ENCODE data around the gene LRRC56.

LRRC56 gene

DNA sequence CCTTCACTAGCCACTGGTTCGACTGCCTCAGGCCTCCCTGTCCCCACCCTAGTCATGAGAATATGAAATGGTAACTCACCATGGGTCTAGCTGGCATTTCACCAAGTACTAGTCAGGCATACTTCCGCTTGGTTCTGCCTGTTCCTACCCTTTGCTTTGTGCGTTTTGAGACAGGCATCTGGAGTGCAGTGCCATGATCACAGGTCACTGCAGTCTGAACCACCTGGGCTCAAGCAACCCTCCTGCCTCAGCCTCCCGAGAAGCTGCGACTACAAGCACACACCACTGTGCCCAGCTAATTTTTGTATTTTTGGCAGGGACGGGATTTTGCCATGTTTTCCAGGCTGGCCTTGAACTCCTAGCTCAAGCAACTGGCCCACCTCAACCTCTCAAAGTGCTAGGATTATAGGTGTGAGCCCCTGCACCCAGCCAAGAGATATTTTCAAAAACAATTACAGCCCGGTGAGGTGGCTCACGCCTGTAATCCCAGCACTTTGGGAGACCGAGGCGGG, 16.1 kb upstream of the LRRC56 start:
- DNase-seq (ENCODE audit: low read depth in 3 of 3), result no peak

DNA sequence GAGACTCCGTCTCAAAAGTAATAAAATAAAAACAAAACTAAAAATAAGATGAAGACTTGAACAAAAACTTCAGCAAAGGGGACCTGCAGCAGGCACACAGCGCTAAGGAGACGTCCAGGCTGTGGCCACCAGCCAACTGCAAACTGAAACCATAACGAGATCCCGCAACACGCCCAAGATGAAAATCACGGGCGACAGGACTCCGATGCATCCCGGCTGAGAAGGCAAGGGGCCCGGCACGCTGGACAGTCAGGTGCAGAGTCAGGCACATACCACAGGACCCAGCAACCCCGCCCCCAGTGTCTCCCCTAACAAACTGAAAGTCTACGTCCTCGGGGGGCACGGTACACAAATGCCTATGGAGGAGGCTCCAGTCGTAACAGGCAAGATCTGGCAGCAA, 11.1 kb upstream of the LRRC56 start:
- DNase-seq (ENCODE audit: low read depth in 3 of 3), result no peak

DNA sequence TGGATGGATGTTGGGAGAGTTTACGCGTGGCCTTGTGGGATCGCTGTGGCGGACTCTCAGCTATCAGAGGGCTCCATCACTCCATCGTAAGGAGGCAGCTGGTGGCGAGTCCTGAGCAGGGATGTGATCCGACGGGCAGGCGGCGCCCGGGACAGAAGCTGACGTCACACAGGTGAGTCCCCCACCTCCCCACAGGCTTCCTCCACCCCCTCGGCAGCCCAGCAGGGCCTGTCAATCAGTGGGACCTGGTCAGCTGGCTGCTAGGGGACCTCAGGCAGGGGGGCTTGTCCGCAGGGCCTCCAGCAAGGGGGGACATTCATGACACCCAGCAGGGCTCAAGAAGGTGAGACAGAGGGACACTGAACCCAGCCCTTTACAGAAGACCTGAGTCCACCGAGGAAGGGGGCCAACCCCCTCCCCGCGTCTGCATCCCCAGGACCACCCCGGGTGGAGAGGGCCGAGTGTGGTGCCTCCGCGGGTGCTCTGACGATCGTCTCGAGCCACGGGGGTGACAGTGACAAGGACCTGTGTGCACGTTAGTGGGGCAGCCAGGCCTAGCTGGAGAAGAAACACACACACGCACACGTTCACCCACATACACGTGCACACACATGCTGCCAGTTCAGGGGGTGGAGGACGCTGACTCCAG, 9.0 kb upstream of the LRRC56 start:
- DNase-seq (ENCODE audit: low read depth in 3 of 3), result no peak

DNA sequence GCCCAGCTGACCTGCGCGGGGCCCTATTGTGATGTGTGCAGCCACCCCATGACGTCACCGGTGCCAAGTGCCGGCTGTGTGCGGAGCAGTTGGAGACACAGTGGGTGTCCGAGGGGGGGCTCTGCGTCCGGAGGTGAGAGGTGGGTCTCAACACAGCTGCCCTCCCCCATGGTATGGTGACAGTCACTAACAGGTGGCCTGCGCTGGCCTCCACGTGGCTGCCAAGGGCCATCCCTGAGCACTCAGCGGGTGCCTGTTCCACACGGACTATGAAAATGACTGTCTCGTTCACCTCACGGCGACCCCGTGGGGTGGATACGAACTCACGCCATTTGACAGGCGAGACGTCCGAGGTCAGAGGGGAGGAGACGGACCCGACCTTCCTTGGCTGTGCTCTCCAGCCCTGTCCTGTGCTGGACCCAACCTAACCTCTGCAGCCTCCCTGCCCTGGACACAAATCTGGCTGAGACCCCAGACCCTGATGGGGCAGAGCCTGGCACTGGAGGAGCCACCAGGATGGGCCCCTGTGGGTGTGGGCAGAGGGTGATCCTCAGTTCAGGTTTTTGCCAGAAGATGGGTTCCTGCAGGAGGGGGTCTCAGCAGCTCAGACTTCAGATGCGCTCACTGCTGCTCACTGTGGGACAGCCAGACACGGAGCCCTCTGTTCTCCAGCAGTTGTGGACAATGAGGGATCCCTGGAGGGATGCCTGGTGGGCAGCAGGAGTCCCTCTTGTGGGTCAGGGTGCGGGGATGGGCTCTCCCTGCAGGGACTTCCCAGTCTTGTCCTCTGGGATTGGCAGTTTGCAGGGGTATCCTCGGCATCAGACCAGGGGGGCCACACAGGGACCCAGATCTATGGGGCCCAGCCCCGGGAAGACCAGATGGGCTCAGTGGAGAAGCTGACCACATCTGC, 8.3 kb upstream of the LRRC56 start:
- DNase-seq (ENCODE audit: low read depth in 3 of 3), result no peak

DNA sequence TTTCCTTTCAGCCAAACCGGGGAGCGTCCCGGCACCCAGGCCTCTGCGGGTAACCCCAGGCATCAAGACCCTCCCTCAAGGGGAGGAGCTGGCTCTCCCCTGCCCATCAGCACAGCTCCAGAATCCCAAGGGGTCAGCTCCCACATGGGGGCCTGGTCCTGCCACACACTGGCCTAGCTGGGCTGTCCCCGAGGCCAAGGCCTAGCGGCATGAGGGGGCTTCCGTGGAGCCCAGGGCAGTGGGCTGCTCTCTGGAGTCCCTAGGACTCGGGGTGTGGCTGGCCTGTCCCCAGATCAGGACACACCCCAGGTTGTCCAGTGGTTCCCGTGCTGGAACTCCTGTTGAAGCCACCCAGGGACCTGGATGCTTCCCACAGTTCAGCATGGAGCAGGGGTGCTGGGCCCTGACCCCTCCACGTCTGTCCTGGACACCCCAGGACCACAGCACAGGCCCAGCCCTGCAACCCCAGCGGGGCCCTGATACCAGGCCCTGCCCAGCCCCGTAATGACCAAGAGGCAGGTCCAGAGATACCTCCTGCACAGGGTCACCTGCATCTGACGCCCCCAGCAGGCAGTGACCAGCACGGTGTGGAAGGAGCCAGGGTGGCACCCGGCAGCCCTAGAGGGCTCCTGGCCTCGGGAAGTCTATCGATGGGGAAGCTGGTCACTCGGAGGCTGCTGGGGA, 7.5 kb upstream of the LRRC56 start:
- DNase-seq (ENCODE audit: low read depth in 3 of 3), result no peak

DNA sequence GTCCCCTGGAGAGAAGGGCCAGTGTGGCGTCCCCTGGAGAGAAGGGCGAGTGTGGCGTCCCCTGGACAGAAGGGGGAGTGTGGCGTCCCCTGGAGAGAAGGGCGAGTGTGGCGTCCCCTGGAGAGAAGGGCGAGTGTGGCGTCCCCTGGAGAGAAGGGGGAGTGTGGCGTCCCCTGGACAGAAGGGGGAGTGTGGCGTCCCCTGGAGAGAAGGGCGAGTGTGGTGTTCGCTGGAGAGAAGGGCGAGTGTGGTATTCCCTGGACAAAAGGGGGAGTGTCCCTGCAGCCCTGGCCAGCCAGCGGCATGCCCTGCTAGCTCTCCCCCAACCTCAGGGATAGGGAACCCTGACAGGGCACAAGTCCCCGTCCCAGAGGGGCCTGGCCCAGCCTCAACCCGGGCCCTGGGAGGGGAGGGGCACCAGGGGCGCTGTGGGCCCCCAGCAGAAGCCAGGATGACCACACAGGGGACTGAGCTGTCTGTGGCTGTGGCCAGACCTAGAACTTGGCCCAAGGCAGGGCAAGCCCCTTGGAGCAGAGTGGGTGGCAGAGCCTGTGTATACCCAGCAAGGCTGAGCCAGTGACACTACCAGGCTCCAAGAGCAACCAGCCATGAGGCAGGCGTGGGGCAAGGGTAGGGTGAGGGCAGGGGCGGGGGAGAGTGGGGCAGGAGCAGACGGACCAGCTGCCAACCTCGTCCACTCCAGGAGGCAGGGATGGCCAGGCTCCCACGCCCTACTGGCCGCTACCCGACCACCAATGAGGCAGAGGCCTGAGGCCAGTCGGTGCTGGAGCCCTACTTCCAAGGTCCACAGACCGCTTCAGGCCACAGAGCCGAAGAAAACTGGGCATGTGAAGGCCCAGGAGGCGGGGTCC, 6.1 kb upstream of the LRRC56 start:
- no peak for DNase-seq (ENCODE audit: low read depth in 3 of 3)

DNA sequence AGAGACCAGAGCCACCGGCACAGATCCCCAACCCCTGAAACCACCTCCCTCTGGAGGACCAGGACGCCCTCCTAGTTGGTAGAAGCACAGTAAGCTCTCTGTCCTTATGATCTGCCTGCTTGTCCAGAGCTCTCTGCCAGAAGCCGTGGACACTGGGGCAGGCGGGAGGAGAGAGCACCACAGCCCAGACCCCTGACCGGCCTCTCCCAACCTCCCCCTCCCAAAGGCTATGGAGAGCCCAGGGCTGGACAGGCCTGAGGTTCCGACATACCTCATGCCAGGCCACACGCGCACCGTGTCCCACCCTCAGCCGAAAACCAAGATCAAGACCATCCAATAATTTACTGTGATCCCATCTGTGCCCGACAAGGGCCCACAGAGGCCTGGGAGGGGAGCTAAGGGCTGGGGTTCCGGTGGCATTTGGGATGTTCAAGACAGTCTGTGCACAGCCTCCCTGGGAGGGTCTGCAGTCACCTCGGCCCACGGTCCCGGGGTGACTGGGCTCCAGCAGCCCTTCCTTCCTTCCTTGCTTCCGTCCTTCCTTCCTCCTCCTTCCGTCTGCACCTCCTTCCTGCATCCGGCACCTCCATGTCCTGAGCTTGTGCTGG, 5.3 kb upstream of the LRRC56 start:
- no peak for DNase-seq (ENCODE audit: low read depth in 3 of 3)

DNA sequence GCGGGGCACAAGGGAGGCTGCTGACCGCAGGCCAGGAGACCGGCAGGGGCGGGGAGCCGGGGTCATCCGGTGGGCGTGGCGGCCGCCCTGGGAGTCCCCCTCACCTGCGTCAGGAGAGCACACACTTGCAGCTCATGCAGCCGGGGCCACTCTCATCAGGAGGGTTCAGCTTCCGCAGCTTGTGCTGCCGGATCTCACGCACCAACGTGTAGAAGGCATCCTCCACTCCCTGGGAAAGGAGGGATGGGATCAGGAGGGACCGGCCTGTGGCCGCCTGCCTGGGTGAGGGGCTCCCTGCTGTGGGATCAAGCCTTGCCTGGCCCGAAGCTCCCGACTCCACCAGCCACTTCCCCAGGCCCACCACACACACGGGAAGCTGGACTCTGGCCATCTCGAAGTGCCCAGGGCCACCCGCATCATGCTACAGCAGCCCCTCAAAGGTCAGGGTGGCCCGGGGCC, 4.8 kb upstream of the LRRC56 start:
- DNase-seq (ENCODE audit: low read depth in 3 of 3), result no peak

DNA sequence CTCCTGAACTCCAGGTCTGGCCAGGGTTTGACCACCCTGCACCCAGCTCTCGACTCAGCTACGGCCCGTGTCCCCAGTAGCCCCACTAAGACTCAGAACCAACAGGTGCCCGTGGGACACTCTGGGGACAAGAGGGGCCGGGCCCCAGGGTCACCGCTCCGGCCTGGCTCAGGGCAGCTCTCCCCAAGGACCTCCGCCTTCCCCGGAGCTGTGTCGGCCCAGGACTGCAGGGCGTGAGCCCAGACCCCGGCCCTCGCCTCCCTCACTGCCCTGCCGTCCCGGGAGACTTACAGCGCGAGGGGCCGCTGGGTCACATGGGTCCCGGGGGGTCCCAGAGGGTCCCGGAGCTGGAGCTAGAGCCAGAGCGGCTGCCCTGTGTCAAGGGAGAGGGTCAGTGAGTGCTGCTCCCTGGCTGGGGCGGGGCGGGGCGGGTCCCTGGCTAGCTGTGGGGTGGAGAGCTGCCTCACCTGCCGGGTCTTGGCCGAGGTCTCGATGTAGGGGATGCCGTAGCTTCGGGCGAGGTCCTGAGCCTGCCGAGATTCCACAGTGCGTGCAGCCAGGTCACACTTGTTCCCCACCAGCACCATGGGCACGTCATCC, 4.2 kb upstream of the LRRC56 start:
- no peak for DNase-seq (ENCODE audit: low read depth in 3 of 3)

DNA sequence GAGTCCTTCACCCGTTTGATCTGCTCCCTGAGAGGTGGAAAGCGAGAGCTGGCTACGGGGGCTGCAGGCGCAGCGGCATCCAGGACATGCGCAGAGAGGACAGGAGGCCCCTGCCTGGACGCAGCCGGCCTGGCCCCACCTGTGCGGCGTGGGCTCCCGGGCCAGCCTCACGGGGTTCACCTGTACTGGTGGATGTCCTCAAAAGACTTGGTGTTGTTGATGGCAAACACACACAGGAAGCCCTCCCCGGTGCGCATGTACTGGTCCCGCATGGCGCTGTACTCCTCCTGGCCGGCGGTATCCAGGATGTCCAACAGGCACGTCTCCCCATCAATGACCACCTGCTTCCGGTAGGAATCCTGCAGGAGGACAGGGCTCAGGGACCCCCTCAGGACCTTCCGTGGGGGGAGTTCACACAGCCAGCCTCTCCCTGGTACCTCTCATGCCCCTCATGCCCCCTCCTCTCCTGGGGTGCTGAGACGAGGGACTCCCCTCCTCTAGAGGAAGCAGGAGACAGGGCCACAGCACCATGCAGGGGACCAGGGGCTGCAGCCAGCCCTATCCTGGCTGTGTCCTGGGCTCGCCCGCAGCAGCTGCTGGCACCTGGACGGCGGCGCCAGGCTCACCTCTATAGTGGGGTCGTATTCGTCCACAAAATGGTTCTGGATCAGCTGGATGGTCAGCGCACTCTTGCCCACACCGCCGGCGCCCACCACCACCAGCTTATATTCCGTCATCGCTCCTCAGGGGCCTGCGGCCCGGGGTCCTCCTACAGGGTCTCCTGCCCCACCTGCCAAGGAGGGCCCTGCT, 3.5 kb upstream of the LRRC56 start:
- DNase-seq (ENCODE audit: low read depth in 3 of 3), result no peak

DNA sequence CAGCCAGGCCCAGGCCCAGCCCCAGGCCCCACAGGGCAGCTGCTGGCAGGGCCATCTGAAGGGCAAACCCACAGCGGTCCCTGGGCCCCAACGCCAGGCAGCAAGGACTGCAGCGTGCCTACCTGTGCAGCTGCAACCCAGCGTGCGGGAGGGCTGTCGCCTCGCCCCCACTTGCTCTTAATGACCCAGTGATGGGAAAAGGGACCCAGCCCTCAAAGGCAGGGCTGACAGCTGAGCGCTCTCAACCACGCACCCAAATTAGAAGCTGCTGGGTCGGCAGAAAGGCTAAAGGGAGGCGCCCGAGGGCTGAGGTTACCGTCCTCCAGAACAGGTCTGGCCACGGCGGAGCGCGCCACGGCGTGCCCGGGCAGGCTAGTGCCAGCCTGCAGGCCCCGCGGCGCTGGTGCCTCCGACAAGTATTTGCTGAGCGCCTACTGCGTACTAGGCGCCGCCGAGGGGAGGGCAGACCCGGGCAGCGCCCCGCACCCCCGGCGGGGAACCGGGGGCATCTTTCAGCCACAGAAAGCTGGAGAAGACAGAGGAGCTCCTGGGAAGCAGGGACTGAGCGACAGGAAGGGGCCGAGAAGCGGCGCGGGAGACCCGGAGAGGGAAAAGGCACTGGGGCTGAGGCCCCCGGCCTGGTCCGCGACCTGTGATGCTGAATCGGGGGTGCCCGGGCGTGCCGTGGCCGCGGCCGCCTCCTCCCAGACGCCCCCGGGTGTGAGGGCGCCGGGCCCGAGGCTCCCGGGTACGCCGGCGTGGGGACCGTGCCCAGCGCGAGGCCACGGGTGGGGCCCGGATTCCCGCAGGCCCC, 2.7 kb upstream of the LRRC56 start:
- no peak for DNase-seq (ENCODE audit: low read depth in 3 of 3)

DNA sequence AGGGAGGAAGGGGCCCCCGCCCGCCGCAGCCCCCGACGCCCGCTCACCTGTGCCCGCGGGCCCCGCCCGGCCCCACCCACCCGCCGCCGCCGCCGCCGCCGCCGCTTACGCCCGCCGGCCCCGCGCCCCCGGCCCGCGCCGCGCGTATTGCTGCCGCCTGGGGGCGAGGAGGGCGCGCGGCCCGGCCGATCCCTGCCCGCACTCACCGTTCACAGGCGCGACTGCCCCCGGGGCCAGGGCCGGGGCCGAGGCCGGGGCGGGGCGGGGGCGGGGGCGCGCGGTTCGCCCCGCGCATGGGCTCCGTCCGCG, 2.2 kb upstream of the LRRC56 start:
- no peak for DNase-seq (ENCODE audit: low read depth in 3 of 3)

DNA sequence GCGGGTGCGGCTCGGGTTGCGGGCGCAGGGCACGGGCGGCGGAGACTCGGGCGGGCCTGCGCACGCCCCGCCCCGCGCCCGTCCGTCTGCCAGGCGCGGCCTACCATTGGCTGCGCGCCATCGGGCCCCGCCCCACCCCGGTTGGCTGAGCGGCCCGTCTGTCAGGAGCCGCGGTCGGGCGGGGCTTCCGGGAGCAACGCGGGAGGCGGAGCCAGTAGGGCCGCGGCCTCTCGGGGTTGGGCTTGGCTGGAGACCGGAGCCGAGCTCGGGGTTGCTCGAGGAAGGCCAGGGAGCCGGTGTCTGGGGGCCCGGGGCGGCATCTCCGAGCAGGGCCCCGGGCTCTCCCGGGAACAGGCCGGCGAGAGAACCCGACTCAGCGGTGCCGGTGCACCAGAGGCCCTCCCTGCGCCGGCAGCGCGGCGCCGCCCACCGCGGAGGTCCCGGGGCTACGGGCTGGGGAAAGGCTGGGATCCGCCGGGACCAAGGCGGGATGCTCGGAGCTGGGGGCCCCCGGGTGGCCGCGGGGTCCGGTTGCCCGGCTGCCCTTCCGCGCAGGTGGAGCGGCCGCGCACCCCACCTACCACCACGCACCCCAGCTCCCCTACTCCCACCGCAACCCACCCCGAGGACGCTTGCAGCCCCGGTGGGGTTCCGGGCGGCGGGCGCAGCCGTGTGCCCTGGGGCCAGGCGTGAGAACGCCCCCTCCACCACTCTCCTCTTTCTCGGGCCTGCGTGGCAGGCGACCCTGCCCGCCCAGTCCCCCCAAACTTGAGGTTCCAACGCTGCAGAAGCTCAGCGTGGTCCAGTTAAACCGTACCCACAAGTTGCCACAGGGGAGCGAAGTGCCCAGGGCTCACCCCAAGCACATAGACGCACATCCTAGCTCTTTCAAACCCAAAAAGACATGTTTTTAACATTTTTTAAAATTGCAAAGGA, 1.5 kb upstream of the LRRC56 start, which contains the start of gene HRAS:
HRAS (minus strand) TSS at position 58 of the 936 bp plus-strand sequence.
- DNase-seq (ENCODE audit: low read depth in 3 of 3), result peak; percentile 93

DNA sequence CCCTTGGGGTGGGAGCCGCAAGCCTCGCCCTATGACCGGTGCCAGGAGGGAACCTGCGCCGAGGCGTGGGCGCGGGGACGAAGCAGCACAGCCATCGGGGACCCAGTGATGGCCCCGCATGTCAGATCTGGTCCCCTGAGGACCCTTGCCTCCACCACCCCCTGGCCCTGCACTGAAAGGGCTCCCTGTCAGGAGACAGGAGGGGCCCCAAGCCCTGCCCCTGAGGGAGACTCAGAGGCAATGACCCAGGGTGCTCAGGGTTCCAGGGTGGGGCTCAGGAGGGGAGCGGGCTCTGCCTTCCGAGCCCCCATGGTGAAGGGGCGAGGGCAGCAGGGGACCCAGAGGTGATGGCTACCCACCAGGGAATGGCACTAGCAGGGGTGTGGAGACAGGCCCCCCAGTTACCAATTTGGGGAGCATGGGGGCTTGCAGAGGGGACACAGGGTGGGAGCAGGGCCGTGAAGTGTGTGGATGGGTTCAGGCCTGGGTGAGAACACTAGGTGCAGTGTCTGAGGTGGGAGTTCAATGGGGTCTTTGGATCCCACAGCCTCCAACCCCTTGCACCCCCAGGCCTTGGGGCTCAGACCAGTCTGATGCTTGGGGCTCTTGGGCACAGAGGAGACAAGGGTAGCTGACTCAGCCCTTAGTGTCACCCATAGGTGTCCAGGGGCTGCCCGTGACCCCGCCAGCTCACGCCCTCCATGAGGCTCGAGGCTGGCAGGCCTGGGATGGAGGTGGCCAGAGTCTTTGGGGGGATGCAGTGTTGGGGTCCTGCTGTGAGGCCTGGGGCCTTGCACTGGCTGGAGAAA, 499 bp downstream of the LRRC56 start:
- DNase-seq (ENCODE audit: low read depth in 3 of 3), result no peak

DNA sequence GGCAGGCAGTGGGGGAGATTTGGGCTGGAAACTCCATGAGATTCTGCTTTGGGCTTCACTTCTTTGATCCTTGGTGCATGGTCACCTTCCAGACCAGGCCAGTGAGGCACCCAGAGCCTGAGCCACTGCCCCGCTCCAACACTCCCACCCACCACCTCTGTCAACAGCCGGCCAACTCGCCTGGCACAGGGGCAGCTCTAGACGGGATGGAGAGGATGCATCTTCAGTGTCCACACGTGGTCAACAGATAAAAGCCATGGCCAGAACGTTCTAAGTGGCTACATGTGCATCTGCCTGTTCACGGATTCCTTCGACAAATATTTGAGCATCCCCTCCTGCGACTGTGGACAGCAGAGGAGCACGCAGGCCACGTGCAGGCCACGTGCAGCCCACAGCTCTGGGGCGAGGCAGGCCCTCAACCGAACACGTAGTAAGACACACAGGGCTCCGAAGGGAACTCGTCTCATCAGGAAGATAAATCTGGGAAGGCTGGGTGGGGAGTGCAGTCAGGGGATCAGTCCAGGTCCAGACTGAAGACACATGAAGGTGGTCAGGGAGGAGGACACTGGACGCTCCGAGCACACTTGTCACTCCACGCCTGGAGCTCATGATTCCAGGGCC, 1.2 kb downstream of the LRRC56 start:
- no peak for DNase-seq (ENCODE audit: low read depth in 3 of 3)

DNA sequence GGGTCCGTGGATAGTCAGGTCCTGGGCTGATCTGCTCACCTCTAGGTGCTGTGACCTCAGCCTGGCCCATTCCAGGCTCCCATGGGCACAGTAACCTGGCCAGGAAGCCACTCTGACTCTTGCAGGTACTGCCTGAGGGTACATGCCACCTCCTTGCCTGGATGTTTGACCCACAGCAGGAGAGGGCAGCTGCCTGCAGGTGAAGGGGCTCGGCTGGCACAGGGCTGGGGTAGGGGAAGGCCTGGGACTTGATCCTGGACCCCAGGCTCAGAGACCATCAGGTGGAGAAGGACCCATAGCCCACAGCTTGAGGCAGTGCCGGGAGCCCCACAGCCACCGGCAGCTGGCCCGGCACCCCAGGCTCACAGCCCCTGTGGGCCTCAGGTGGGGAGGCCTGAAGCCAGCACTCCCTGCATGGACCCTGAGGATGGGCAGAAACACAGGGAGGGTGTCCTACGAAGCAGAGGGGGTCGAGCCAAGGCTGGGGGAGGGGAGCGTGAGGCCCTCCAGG, 2.7 kb downstream of the LRRC56 start:
- no peak for DNase-seq (ENCODE audit: low read depth in 3 of 3)
